ENCODE results near the gene ERI3. TPM values are rescaled to one million over a fixed set of nuclear protein-coding genes. Genes with fewer than 3 reads are reported as not detected.

The ERI3 gene
- polyA plus RNA-seq, 4 donors, result 26.5 to 50.1 (median 31.0) TPM

DNA sequence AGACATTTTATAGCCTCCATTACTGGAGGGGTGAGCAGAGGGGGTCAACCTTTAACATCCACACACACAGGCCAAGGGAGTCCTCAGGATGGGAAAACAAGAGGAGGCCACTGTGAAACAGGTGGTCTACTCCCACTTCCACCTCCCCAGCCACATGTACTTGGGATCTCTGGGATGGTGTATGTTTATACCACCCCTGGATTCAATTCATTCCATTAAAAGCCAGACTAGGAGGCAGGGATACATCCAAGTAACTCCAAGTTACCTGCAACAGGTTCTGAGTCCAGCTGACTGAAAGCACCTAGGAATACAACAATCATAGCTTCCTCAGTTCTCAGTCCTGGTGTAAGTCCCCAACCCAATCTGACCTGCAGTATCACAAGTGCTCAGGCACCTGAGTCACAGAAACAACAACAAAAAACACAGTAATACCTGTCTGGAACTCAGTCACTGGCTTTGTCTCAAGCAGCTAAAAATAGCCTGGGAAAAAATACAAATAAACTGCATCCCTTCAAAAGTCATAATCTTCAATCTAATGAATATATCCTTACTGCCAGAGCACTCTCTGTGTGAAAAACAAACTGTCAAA lies 9.8 kb downstream of the ERI3 start:
- H3K9me3 ChIP-seq (ENCODE audit: control insufficient read depth in 2 of 2, insufficient read depth in 1 of 2, low read depth in 1 of 2, low read length in 1 of 2), result no peaks in the 10 kb centered on the region

DNA sequence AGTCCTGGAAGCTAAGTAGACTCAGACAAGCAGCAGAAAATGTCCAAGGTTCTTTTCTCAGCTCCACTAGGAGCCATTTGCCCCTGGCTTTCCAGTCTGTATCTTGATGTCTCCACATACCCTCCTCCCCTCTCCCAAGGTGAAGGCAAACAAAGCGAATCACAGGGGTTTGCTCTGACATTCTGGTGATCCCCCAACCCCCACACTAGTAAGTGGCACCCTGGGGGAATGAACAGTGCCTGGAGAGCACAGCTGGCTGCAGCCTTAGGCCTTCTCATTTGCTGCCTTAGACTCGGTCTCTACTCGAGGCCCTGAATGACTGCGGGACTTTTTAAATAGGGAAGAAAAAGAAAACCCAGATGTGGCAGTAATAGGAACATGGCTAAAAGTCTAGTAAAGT lies 15.3 kb downstream of the ERI3 start:
- Histone ChIP-seq H3K4me3 (ENCODE audit: low read depth in 1 of 3, low read length in 3 of 3) (no peak overlapping the region), H3K36me3 (ENCODE audit: control insufficient read depth in 3 of 3, insufficient read depth in 2 of 3, low read depth in 1 of 3, low read length in 3 of 3) (peaks cover 3 to 31% (median 8%) of the 10 kb centered on the region in 3 donors), H3K27me3 (ENCODE audit: control insufficient read depth in 3 of 3, insufficient read depth in 3 of 3, low read length in 3 of 3) (no peaks in the 10 kb centered on the region), H3K4me1 (ENCODE audit: control insufficient read depth in 3 of 3, insufficient read depth in 2 of 3, low read depth in 1 of 3, low read length in 2 of 3) (no peaks in the 10 kb centered on the region), H3K9me3 (ENCODE audit: control insufficient read depth in 2 of 2, insufficient read depth in 1 of 2, low read depth in 1 of 2, low read length in 1 of 2) (peaks cover 0 to 10% of the 10 kb centered on the region in 2 donors), H3K27ac (ENCODE audit: low read depth in 1 of 3, low read length in 2 of 3) (no peak overlapping the region)
- 83 to 97% (median 93%) methylated on average over 4 of the region's 4 CpGs for WGBS, 3 donors
- FAIRE-seq (no peak), DNase-seq (no peak)

More for the DNA sequence above, 9.8 kb downstream of the ERI3 start:
- Histone ChIP-seq H3K27ac (ENCODE audit: low read depth in 1 of 3, low read length in 2 of 3) (no peak overlapping the region), H3K36me3 (ENCODE audit: control insufficient read depth in 3 of 3, insufficient read depth in 2 of 3, low read depth in 1 of 3, low read length in 3 of 3) (peaks cover 0 to 10% (median 0%) of the 10 kb centered on the region in 3 donors), H3K27me3 (ENCODE audit: control insufficient read depth in 3 of 3, insufficient read depth in 3 of 3, low read length in 3 of 3) (no peaks in the 10 kb centered on the region), H3K4me1 (ENCODE audit: control insufficient read depth in 3 of 3, insufficient read depth in 2 of 3, low read depth in 1 of 3, low read length in 2 of 3) (no peaks in the 10 kb centered on the region), H3K4me3 (ENCODE audit: low read depth in 1 of 3, low read length in 3 of 3) (no peak overlapping the region)
- no peak for FAIRE-seq
- DNase-seq, result no peak

DNA sequence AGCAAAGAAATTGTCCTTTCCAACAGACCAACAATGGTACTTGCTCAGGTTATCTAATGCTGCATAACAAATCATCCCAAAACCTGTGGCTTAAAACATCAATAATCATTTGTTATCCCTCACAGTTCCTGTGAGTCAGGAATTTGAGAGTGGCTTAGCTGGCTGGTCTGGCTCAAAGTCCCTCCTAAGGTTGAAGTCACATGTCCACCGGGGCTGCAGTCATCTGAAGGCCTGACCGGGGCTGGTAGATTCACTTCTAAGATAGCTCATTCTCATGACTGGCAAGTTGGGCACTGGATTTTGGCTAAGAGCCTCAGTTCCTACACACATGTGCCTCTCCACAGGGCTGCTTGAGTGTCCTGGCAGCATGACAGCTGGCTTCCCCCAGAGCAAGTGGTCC lies 16.9 kb downstream of the ERI3 start:
- H3K27me3 ChIP-seq (ENCODE audit: control insufficient read depth in 3 of 3, insufficient read depth in 3 of 3, low read length in 3 of 3), result no peaks in the 10 kb centered on the region
- FAIRE-seq (no peak), DNase-seq (no peak)
- 94 to 98% (median 98%) methylated on average over 2 of the region's 2 CpGs for WGBS, 3 donors
- H3K27ac ChIP-seq (ENCODE audit: low read depth in 1 of 3, low read length in 2 of 3), result no peak overlapping the region
- H3K36me3 ChIP-seq (ENCODE audit: control insufficient read depth in 3 of 3, insufficient read depth in 2 of 3, low read depth in 1 of 3, low read length in 3 of 3), result peaks cover 3 to 39% (median 8%) of the 10 kb centered on the region in 3 donors
- H3K9me3 ChIP-seq (ENCODE audit: control insufficient read depth in 2 of 2, insufficient read depth in 1 of 2, low read depth in 1 of 2, low read length in 1 of 2), result peaks cover 0 to 10% of the 10 kb centered on the region in 2 donors
- H3K4me1 ChIP-seq (ENCODE audit: control insufficient read depth in 3 of 3, insufficient read depth in 2 of 3, low read depth in 1 of 3, low read length in 2 of 3), result peaks cover 0 to 9% (median 0%) of the 10 kb centered on the region in 3 donors
- no peak overlapping the region for H3K4me3 ChIP-seq (ENCODE audit: low read depth in 1 of 3, low read length in 3 of 3)

DNA sequence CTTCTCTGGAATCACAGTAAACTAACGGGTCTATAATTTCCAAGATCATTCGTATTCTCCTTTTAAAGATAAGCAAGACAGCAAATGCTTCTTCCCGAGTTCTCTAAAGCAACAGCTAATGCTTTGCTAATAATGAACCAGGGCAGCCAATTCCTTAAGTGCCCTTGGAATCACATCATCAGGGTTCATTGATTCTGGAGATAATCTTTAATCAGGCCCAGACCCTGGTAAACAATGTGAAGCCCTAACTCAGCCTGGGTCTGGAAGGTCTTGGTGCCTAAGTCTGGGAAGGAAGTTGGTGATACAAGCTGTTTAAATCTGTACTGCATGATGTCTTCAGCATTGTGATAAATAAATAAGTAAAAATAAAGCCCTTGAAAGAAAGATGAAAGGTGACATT lies 18.4 kb downstream of the ERI3 start:
- Histone ChIP-seq H3K36me3 (ENCODE audit: control insufficient read depth in 3 of 3, insufficient read depth in 2 of 3, low read depth in 1 of 3, low read length in 3 of 3) (peaks cover 3 to 42% (median 8%) of the 10 kb centered on the region in 3 donors), H3K4me3 (ENCODE audit: low read depth in 1 of 3, low read length in 3 of 3) (no peak overlapping the region), H3K27ac (ENCODE audit: low read depth in 1 of 3, low read length in 2 of 3) (no peak overlapping the region), H3K4me1 (ENCODE audit: control insufficient read depth in 3 of 3, insufficient read depth in 2 of 3, low read depth in 1 of 3, low read length in 2 of 3) (peaks cover 0 to 11% (median 0%) of the 10 kb centered on the region in 3 donors), H3K9me3 (ENCODE audit: control insufficient read depth in 2 of 2, insufficient read depth in 1 of 2, low read depth in 1 of 2, low read length in 1 of 2) (peaks cover 0 to 10% of the 10 kb centered on the region in 2 donors), H3K27me3 (ENCODE audit: control insufficient read depth in 3 of 3, insufficient read depth in 3 of 3, low read length in 3 of 3) (no peaks in the 10 kb centered on the region)
- DNase-seq (no peak), FAIRE-seq (no peak)
- WGBS, 3 donors, result 80 to 92% (median 87%) methylated on average over 3 of the region's 3 CpGs

DNA sequence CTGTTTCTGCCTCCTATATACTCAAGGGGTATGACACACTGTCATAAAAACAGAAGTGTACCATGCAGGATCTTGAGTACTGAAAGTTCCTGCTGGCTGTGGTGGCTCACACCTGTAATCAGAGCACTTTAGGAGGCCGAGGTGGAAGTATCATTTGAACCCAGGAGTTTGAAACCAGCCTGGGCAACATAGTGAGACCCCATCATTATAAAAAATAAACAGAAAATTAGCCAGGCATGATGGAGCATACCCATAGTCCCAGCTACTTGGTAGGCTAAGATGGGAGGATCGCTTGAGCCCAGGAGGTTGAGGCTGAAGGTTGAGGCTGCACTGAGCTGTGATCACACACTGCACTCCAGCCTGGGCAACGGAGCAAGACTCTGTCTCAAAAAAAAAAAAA lies 20.1 kb downstream of the ERI3 start:
- DNase-seq, result no peak
- peaks cover 0 to 14% (median 0%) of the 10 kb centered on the region in 3 donors for H3K4me1 ChIP-seq (ENCODE audit: control insufficient read depth in 3 of 3, insufficient read depth in 2 of 3, low read depth in 1 of 3, low read length in 2 of 3)
- H3K36me3 ChIP-seq (ENCODE audit: control insufficient read depth in 3 of 3, insufficient read depth in 2 of 3, low read depth in 1 of 3, low read length in 3 of 3), result peaks cover 3 to 39% (median 8%) of the 10 kb centered on the region in 3 donors
- H3K27ac ChIP-seq (ENCODE audit: low read depth in 1 of 3, low read length in 2 of 3), result no peak overlapping the region
- WGBS, 3 donors, result 98 to 99% (median 99%) methylated on average over 3 of the region's 3 CpGs
- no peak overlapping the region for H3K4me3 ChIP-seq (ENCODE audit: low read depth in 1 of 3, low read length in 3 of 3)
- FAIRE-seq, result no peak
- peaks cover 0 to 10% of the 10 kb centered on the region in 2 donors for H3K9me3 ChIP-seq (ENCODE audit: control insufficient read depth in 2 of 2, insufficient read depth in 1 of 2, low read depth in 1 of 2, low read length in 1 of 2)
- no peaks in the 10 kb centered on the region for H3K27me3 ChIP-seq (ENCODE audit: control insufficient read depth in 3 of 3, insufficient read depth in 3 of 3, low read length in 3 of 3)

DNA sequence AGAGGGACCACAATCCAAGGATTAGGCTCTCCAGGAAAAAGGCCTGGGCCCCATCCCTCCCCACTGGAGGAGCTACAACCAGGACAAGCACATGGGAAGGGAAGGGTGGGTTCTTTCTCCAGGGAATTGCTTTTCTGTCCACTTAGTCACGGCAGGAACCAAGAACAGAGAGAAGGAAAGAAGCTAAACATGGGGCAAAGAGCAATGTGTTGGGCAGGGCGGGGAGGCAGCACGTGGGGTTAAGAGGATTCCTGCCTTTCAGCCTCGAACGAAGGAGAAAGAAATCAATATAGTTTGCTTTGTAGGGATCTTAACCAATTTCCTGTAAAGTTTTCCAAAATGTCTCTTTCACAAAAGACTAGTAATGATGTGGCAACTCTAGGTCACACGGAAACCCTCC lies 21.7 kb downstream of the ERI3 start:
- no peak for FAIRE-seq
- DNase-seq, result peak; percentile 67 to 72
- Histone ChIP-seq H3K36me3 (ENCODE audit: control insufficient read depth in 3 of 3, insufficient read depth in 2 of 3, low read depth in 1 of 3, low read length in 3 of 3) (peaks cover 3 to 38% (median 5%) of the 10 kb centered on the region in 3 donors), H3K9me3 (ENCODE audit: control insufficient read depth in 2 of 2, insufficient read depth in 1 of 2, low read depth in 1 of 2, low read length in 1 of 2) (peaks cover 0 to 4% of the 10 kb centered on the region in 2 donors), H3K4me3 (ENCODE audit: low read depth in 1 of 3, low read length in 3 of 3) (no peak overlapping the region), H3K27me3 (ENCODE audit: control insufficient read depth in 3 of 3, insufficient read depth in 3 of 3, low read length in 3 of 3) (no peaks in the 10 kb centered on the region), H3K4me1 (ENCODE audit: control insufficient read depth in 3 of 3, insufficient read depth in 2 of 3, low read depth in 1 of 3, low read length in 2 of 3) (peaks cover 0 to 14% (median 0%) of the 10 kb centered on the region in 3 donors), H3K27ac (ENCODE audit: low read depth in 1 of 3, low read length in 2 of 3) (peak overlapping the region in 1 of 3 donors; percentile 51)
- 33 to 75% (median 56%) methylated on average over 6 of the region's 6 CpGs for WGBS, 3 donors

DNA sequence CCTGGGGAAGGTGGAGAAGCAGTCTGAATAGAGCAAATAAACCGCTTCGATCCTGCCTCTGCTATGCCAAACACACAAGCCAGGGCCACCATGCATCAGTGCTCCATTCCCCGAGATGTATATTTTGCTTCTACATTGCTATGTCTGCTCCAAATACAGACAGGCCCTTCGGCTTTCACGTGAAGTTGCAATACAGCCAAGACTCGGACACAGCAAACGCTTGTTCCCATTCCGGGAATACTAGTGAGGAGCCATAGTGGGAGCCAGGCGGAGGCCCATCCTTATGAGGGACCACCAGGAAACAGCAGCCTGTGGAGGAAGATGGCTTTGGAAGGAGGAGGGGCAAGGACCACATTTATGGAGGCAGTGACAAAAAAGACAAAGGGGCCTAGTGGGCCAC lies 22.6 kb downstream of the ERI3 start:
- FAIRE-seq, result no peak
- no peaks in the 10 kb centered on the region for H3K9me3 ChIP-seq (ENCODE audit: control insufficient read depth in 2 of 2, insufficient read depth in 1 of 2, low read depth in 1 of 2, low read length in 1 of 2)
- H3K4me3 ChIP-seq (ENCODE audit: low read depth in 1 of 3, low read length in 3 of 3), result no peak overlapping the region
- peaks cover 0 to 14% (median 0%) of the 10 kb centered on the region in 3 donors for H3K4me1 ChIP-seq (ENCODE audit: control insufficient read depth in 3 of 3, insufficient read depth in 2 of 3, low read depth in 1 of 3, low read length in 2 of 3)
- H3K27ac ChIP-seq (ENCODE audit: low read depth in 1 of 3, low read length in 2 of 3), result no peak overlapping the region
- no peaks in the 10 kb centered on the region for H3K27me3 ChIP-seq (ENCODE audit: control insufficient read depth in 3 of 3, insufficient read depth in 3 of 3, low read length in 3 of 3)
- H3K36me3 ChIP-seq (ENCODE audit: control insufficient read depth in 3 of 3, insufficient read depth in 2 of 3, low read depth in 1 of 3, low read length in 3 of 3), result peaks cover 0 to 37% (median 2%) of the 10 kb centered on the region in 3 donors
- WGBS, 3 donors, result 96 to 99% (median 99%) methylated on average over 9 of the region's 9 CpGs
- DNase-seq, result no peak

DNA sequence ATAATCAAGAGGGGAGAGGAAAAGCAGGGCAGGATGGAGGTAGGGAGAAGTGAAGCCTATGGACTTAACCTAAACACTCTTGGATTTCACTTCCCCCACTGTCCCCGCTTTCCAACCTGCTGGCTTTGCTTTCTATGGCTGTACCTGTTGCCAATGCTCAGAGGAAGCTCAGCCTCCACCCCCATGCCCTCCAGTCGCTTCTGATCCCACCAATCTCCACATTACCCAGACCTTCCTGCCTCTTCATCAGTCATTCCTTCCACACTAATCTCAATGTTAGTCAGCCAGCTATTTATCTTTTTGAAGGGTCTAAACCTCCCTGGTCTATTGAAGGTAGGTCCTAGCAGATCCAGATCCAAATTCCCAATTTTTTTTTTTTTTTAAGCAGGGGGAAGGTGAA lies 24.1 kb downstream of the ERI3 start:
- WGBS, 3 donors, result 89 to 97% (median 95%) methylated on average over 2 of the region's 2 CpGs
- Histone ChIP-seq H3K36me3 (ENCODE audit: control insufficient read depth in 3 of 3, insufficient read depth in 2 of 3, low read depth in 1 of 3, low read length in 3 of 3) (peaks cover 0 to 34% (median 0%) of the 10 kb centered on the region in 3 donors), H3K9me3 (ENCODE audit: control insufficient read depth in 2 of 2, insufficient read depth in 1 of 2, low read depth in 1 of 2, low read length in 1 of 2) (no peaks in the 10 kb centered on the region), H3K27me3 (ENCODE audit: control insufficient read depth in 3 of 3, insufficient read depth in 3 of 3, low read length in 3 of 3) (no peaks in the 10 kb centered on the region), H3K4me3 (ENCODE audit: low read depth in 1 of 3, low read length in 3 of 3) (no peak overlapping the region), H3K27ac (ENCODE audit: low read depth in 1 of 3, low read length in 2 of 3) (no peak overlapping the region), H3K4me1 (ENCODE audit: control insufficient read depth in 3 of 3, insufficient read depth in 2 of 3, low read depth in 1 of 3, low read length in 2 of 3) (peaks cover 0 to 14% (median 0%) of the 10 kb centered on the region in 3 donors)
- DNase-seq (no peak), FAIRE-seq (no peak)

Data from small intestine (tissue), 7 donors.